Activated CD4-positive, alpha-beta T cell treated with anti-CD3 and anti-CD28 coated beads, Interleukin-10, Interleukin-2, amounts not matched to agents 100 ng/mL and 50 ng/mL, durations not matched to agents 16 hours and 8 hours (primary cell): ENCODE data around the gene DDN.

Experiments used
- DNase-seq: peaks from one replicate; pipeline ENCODE4 v3.0.0-alpha.2; 2020

DDN gene

DNA sequence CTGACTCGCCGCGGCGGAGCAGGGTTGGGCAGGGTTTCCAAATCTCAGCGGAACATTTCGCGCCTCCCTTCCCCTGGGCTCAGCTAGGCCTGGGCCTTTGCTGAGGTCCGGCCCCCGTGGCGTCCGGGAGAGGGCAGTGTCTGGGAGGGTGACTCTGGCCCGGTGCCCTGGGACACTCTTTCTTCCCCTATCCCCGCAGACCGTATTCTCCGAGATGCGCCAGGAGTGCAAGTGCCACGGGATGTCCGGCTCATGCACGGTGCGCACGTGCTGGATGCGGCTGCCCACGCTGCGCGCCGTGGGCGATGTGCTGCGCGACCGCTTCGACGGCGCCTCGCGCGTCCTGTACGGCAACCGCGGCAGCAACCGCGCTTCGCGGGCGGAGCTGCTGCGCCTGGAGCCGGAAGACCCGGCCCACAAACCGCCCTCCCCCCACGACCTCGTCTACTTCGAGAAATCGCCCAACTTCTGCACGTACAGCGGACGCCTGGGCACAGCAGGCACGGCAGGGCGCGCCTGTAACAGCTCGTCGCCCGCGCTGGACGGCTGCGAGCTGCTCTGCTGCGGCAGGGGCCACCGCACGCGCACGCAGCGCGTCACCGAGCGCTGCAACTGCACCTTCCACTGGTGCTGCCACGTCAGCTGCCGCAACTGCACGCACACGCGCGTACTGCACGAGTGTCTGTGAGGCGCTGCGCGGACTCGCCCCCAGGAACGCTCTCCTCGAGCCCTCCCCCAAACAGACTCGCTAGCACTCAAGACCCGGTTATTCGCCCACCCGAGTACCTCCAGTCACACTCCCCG lies 18.0 kb downstream of the DDN start:
- DNase-seq, result peak; percentile 53

- DNase-seq, result peak; percentile 37
These were observed 18.7 kb downstream of the DDN start for GRCh38 chr12:48980389-48980952.

GRCh38 chr12:48979602-48980388 lies 19.4 kb downstream of the DDN start:
- DNase-seq, result peak; percentile 23

DNA sequence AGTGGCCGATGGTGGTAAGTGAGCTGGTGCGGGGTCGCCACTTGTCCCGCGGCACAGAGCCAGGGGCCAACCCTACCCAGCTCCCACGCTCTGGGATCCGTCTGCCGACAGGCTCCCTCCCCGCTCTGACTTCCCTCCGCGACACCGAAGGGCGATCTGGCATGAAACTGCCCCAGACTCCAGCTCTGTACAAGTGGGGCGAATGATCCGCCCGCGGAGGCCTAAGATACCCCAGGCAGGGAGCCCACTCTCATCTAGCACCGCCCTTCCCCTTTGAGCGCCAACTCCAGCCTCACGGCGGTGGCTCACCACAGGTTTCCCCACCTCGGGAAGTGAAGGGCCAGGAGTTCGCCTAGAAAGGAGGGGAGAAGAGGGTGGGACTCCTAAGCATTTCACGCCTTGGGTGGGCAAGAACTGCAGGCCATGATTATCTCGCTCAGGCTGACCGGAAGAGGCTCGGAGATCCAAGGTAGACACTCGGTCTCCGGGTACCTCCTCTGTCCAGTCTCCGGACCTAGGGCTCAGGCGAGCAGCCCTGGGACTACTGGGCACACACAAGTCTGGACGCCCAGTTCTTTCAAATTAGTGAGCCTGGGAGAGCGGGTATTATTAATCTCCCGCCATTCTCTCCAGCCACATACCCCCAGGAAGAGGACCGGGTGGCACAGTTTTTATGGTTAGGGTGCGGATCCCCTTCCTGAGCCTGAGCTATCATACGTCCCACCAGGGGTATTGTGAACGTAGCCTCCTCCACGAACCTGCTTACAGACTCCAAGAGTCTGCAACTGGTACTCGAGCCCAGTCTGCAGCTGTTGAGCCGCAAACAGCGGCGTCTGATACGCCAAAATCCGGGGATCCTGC lies 20.2 kb downstream of the DDN start:
- no peak for DNase-seq

DNA sequence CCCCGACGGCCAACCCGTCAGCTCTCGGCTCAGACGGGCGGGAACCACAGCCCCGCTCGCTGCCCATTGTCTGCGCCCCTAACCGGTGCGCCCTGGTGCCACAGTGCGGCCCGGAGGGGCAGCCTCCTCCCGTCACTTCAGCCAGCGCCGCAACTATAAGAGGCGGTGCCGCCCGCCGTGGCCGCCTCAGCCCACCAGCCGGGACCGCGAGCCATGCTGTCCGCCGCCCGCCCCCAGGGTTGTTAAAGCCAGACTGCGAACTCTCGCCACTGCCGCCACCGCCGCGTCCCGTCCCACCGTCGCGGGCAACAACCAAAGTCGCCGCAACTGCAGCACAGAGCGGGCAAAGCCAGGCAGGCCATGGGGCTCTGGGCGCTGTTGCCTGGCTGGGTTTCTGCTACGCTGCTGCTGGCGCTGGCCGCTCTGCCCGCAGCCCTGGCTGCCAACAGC lies 20.9 kb downstream of the DDN start, which contains the start of gene WNT1:
Gene WNT1 (plus strand): TSS at position 32 of the 450 bp plus-strand sequence. CDS start 329 bp downstream, at position 361.
- no peak for DNase-seq

GRCh38 chr12:48977290-48978281 lies 21.6 kb downstream of the DDN start:
- peak; percentile 82 for DNase-seq

DNA sequence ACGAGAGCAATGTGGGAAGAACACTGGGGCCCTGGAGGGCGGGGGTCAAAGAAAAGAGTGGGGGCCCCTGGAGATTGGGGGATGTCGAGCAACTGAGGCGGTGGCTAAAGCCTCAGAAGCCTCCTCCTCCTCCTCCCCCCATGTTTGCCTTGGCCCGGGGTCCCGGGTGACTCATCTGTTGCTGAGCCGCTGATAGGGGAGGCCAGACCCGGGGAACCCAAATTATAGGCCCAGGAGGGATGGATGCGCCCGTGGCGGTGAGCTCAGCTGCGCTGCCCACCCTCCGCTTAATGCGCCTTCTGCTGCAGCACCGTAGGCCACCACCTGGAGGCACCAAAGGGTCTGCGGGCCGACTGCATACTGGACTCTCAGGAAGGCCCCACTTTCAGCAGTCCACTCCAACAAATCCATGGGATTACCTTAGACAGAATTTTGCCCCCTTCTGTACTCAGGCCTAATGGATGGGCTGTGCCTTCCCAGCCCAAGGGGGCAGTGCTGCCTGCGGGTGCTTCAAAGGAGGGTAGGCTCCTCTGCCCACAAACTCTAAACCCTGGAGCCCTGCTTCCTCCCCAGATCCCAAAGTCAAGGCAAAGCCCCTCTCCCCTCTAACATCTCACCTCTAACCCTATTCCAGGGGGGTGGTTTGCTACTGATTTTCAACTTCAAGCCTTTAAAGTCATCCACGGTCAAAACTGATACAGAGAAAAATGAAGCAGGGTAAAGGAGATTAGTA lies 25.1 kb downstream of the DDN start:
- peak; percentile 39 for DNase-seq

- no peak for DNase-seq
These were observed 25.6 kb downstream of the DDN start for GRCh38 chr12:48973531-48973930.

- no peak for DNase-seq
These were observed 26.2 kb downstream of the DDN start for GRCh38 chr12:48972952-48973483.

DNA sequence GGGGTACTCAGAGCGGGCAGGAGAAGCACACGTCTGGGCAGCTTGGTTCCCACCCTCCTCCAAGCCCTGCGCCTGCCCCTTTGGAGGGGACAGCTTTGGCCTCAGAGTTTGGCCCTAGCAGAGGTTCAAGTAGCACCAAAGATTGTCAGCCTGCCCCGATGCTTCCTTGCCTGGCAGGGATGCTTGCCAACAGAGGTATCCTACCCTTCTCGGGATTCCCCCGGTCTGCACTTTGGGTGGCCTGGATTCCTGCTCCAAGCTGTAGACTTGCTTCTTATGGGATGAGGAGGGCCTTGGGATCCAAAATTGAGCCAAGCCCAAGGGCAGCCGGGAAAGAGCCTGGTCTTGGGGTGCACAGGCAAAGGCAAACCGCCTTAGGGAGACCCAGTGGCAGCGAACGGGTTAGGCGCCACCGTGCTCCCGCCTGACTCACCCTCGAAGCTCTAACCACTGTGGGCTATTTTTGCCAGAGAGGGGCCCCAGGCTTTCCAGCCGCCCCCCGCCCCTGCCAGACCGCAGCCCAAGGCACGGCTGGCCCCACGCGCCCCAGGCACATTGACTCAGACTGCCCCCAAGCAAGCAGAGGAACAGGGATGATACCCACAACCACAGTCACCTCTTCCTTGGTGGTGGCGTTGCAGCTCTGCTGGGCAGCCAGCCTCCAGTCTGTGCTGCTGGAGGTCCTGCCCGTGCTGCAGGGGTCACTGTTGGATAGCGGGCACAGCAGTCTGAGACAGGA lies 26.8 kb downstream of the DDN start:
- DNase-seq, result peak; percentile 46

GRCh38 chr12:48970702-48971334 lies 28.4 kb downstream of the DDN start:
- DNase-seq, result no peak

GRCh38 chr12:48969833-48970701 lies 29.1 kb downstream of the DDN start:
- no peak for DNase-seq

GRCh38 chr12:48969160-48969771 lies 29.9 kb downstream of the DDN start:
- no peak for DNase-seq

DNA sequence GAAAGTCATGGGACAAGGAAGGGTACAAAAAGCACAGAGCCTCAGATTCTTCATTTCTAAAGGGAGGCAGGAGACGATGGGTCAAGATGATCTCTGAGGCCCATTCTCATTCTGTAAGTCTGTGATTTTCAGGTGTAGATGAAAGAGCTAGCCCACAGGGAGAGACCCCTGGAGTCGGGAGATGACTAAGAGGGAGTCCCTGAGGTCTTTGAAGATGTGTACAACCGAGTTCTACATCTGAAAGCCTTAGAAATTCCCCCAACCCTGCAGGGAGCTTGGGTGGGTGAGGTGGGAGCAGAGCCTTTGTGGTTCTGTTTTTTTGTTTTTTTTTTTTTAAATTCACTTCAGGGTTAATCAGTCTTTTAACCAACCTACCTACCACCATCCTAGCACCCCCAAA lies 30.7 kb downstream of the DDN start:
- DNase-seq, result no peak

- no peak for DNase-seq
These were observed 31.2 kb downstream of the DDN start for GRCh38 chr12:48967991-48968390.

DNA sequence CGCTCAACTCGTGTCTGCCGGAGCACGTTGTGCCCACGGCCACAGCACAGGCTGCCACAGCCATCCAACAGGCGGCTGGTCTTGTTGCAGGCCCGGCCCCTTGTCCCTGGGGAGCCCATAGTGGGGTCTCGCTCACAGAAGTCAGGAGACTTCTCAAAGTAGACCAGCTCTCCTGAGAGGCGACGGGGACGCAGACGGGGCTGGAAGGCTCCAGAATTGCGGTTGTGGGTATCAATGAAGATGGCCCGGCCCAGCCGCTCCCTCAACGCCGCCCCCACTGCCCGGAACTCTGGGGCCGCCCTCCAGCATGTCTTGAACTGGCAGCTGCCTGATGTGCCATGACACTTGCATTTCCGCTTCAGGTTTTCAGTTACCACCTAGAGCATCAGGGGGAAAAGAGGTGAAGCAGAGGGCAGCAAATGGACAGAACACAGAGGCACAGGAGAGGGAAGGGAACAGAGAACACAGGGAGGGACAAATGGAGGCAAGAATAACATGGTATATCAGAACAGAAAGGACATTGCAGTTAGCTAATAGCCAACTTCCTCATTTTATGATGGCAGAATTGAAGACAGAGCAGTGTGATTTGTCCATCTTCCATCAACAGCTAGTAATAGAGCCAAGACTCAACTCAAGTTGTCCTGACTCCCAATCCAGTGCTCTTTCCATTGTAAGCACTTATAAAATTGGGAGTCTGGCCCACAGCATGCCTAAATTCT lies 32.8 kb downstream of the DDN start:
- DNase-seq, result no peak

- no peak for DNase-seq
These were observed 33.8 kb downstream of the DDN start for GRCh38 chr12:48965298-48965838.
